HG03175 (cell line): Measurements from ENCODE around the gene ATP1B2.
"Not testable (repeated sequence)": the region's sequence is repeated elsewhere in the genome, so short reads cannot be mapped to it uniquely, and the experiment has no call there.

ENCODE experiments used
- ATAC-seq: cut with Tn5 transposase; IDR thresholded peaks from one replicate; pipeline ENCODE4 v1.9.1; 2021; ENCODE audit warnings: mild to moderate bottlenecking, moderate library complexity; ENCODE audit not compliant: unreplicated experiment

Gene ATP1B2

GRCh38 chr17:7633093-7633492 is 17.6 kb upstream of the ATP1B2 start:
- no peak for ATAC-seq

- no peak for ATAC-seq
Measured at GRCh38 chr17:7634384-7634783, 16.3 kb upstream of the ATP1B2 start.

- no peak for ATAC-seq
Measured at GRCh38 chr17:7636163-7636562, 14.6 kb upstream of the ATP1B2 start.

GRCh38 chr17:7640783-7641182 is 9.9 kb upstream of the ATP1B2 start:
- no peak for ATAC-seq

- ATAC-seq = not testable (repeated sequence)
Measured at GRCh38 chr17:7641635-7642034, 9.1 kb upstream of the ATP1B2 start.

GRCh38 chr17:7644775-7645174 is 6.0 kb upstream of the ATP1B2 start:
- ATAC-seq = no peak

GRCh38 chr17:7646457-7646856 is 4.3 kb upstream of the ATP1B2 start:
- no peak for ATAC-seq

GRCh38 chr17:7647018-7647417 is 3.7 kb upstream of the ATP1B2 start:
- ATAC-seq = no peak

- ATAC-seq = no peak
Measured at GRCh38 chr17:7651097-7651664, 455 bp downstream of the ATP1B2 start.

GRCh38 chr17:7651665-7652387 is 1.1 kb downstream of the ATP1B2 start:
- ATAC-seq = no peak

- no peak for ATAC-seq
Measured at GRCh38 chr17:7652388-7653356, 1.9 kb downstream of the ATP1B2 start.

- no peak for ATAC-seq
Measured at GRCh38 chr17:7654832-7655540, 4.3 kb downstream of the ATP1B2 start.

- no peak for ATAC-seq
Measured at GRCh38 chr17:7655541-7655840, 4.8 kb downstream of the ATP1B2 start.

- no peak for ATAC-seq
Measured at GRCh38 chr17:7656958-7657609, 6.4 kb downstream of the ATP1B2 start.

- ATAC-seq = no peak
Measured at GRCh38 chr17:7667656-7668406, 17.1 kb downstream of the ATP1B2 start.

- no peak for ATAC-seq
Measured at GRCh38 chr17:7668482-7668881, 17.8 kb downstream of the ATP1B2 start.

GRCh38 chr17:7673239-7673638 is 22.5 kb downstream of the ATP1B2 start:
- no peak for ATAC-seq

GRCh38 chr17:7674934-7675333 is 24.2 kb downstream of the ATP1B2 start:
- ATAC-seq = no peak

- ATAC-seq = no peak
Measured at GRCh38 chr17:7676533-7676932, 25.8 kb downstream of the ATP1B2 start.
